Neural progenitor cell (in vitro differentiated cells): ENCODE data around the gene ASTN1. TPM values are rescaled to one million over a fixed set of nuclear protein-coding genes. Genes with fewer than 3 reads are reported as not detected.

Experiments used
- DNase-seq: peaks from one replicate; pipeline ENCODE4 v3.0.0-alpha.2; 2016; ENCODE audit warnings: low spot score
- H2AFZ ChIP-seq: fragments of 200-600 bp; sonication (generic); replicated peaks from 2 replicates; pipeline ENCODE4 v1.6.1; 2016; ENCODE audit warnings: antibody characterized with exemption
- H3F3A ChIP-seq: fragments of 200-600 bp; sonication (generic); 2 replicates; pipeline ENCODE4 v1.6.1; 2016; ENCODE audit warnings: antibody characterized with exemption, low read depth
- H3K27ac ChIP-seq: fragments of 200-600 bp; sonication (generic); 2 replicates; pipeline ENCODE4 v1.5.1; 2016; ENCODE audit warnings: mild to moderate bottlenecking
- H3K27me3 ChIP-seq: fragments of 200-600 bp; sonication (generic); 2 replicates; pipeline ENCODE4 v1.6.1; 2016; ENCODE audit warnings: mild to moderate bottlenecking, moderate library complexity
- H3K36me3 ChIP-seq: fragments of 200-600 bp; sonication (generic); 2 replicates; pipeline ENCODE4 v1.5.1; 2016
- H3K4me1 ChIP-seq: fragments of 200-600 bp; sonication (generic); 2 replicates; pipeline ENCODE4 v1.6.1; 2016; ENCODE audit warnings: mixed run types
- H3K4me2 ChIP-seq: fragments of 200-600 bp; sonication (generic); 2 replicates; pipeline ENCODE4 v1.6.1; 2016
- H3K4me3 ChIP-seq: fragments of 200-600 bp; sonication (generic); 2 replicates; pipeline ENCODE4 v1.5.1; 2016
- H3K79me2 ChIP-seq: fragments of 200-600 bp; sonication (generic); 2 replicates; pipeline ENCODE4 v1.6.1; 2016; ENCODE audit warnings: low read depth
- H3K9ac ChIP-seq: fragments of 200-600 bp; sonication (generic); 2 replicates; pipeline ENCODE4 v1.6.1; 2016
- H3K9me3 ChIP-seq: fragments of 200-600 bp; sonication (generic); 2 replicates; pipeline ENCODE4 v1.5.1; 2016; ENCODE audit warnings: low read depth
- H4K20me1 ChIP-seq: fragments of 200-600 bp; sonication (generic); 2 replicates; pipeline ENCODE4 v1.6.1; 2016; ENCODE audit warnings: low read depth
- H3K27ac Mint-ChIP-seq: 3 replicates; pipeline ENCODE4 v1.8.0; 2021; ENCODE audit warnings: mixed read lengths
- H3K27me3 Mint-ChIP-seq: 2 replicates; pipeline ENCODE4 v1.8.0; 2022; ENCODE audit warnings: low read depth, mild to moderate bottlenecking, inconsistent platforms, moderate library complexity, mixed read lengths; ENCODE audit not compliant: insufficient read depth
- H3K36me3 Mint-ChIP-seq: 3 replicates; pipeline ENCODE4 v1.8.0; 2021; ENCODE audit warnings: mixed read lengths
- H3K4me1 Mint-ChIP-seq: 3 replicates; pipeline ENCODE4 v1.8.0; 2021; ENCODE audit warnings: mixed read lengths
- H3K4me3 Mint-ChIP-seq: 3 replicates; pipeline ENCODE4 v1.8.0; 2021; ENCODE audit warnings: mild to moderate bottlenecking, moderate library complexity, mixed read lengths
- H3K9me3 Mint-ChIP-seq: 3 replicates; pipeline ENCODE4 v1.8.0; 2020; ENCODE audit warnings: mixed read lengths
- EZH2 ChIP-seq: fragments of 200-600 bp; sonication (generic); IDR thresholded peaks from 2 replicates; pipeline ENCODE4 v1.6.1; 2017; ENCODE audit warnings: antibody characterized with exemption, mild to moderate bottlenecking, moderate library complexity
- EZH2phosphoT487 ChIP-seq: fragments of 200-600 bp; sonication (generic); IDR thresholded peaks from 2 replicates; pipeline ENCODE4 v1.6.1; 2017; ENCODE audit warnings: antibody characterized with exemption
- total RNA-seq: library from RNA; depleted of rRNA; stranded (reverse); fragments of >200 nt; gene quantifications from 2 replicates; pipeline ENCODE4 v1.2.3, GENCODE V29; 2015; ENCODE audit warnings: low replicate concordance
- TF ChIP-seq, protein P1 (sequence below): fragments of 200-600 bp; sonication (generic); IDR thresholded peaks from 2 replicates; pipeline ENCODE4 v1.5.1; 2017; ENCODE audit warnings: antibody characterized with exemption, mild to moderate bottlenecking

Gene ASTN1
- total RNA-seq, 1 donor from 2014 or later, result 7.7 TPM

DNA sequence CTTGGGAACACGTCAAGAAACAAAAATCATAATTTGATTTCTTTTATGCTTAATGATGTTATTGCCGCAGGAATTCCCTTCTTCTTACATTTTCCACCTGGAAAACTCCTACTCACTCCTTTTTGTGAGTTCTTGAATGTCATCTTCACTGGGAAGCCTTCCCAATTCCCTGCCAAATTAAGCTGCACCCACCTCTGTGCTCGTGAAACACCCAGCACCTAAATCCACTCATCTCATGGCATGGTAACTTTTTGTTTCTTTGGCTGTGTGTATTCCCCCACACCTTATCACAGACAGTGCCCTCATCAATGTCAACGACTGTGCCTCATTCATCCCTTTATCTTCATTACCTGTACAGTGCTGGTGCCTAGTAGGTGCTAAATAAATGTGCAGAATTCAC lies 45.6 kb downstream of the ASTN1 start:
- no peak overlapping the region for H3K4me3 ChIP-seq
- no peaks in the 10 kb centered on the region for H3F3A ChIP-seq
- no peak overlapping the region for H3K27ac Mint-ChIP-seq
- H3K27me3 Mint-ChIP-seq, result no peaks in the 10 kb centered on the region
- H3K9ac ChIP-seq, result no peak overlapping the region
- no peaks in the 10 kb centered on the region for H3K9me3 ChIP-seq
- no peaks in the 10 kb centered on the region for H3K36me3 ChIP-seq
- peaks cover 5% of the 10 kb centered on the region for H3K36me3 Mint-ChIP-seq
- no peak overlapping the region for H3K27ac ChIP-seq
- H2AFZ ChIP-seq, result no peak overlapping the region
- no peaks in the 10 kb centered on the region for H3K4me1 ChIP-seq
- no peaks in the 10 kb centered on the region for H3K79me2 ChIP-seq
- TF ChIP-seq, protein P1, sequence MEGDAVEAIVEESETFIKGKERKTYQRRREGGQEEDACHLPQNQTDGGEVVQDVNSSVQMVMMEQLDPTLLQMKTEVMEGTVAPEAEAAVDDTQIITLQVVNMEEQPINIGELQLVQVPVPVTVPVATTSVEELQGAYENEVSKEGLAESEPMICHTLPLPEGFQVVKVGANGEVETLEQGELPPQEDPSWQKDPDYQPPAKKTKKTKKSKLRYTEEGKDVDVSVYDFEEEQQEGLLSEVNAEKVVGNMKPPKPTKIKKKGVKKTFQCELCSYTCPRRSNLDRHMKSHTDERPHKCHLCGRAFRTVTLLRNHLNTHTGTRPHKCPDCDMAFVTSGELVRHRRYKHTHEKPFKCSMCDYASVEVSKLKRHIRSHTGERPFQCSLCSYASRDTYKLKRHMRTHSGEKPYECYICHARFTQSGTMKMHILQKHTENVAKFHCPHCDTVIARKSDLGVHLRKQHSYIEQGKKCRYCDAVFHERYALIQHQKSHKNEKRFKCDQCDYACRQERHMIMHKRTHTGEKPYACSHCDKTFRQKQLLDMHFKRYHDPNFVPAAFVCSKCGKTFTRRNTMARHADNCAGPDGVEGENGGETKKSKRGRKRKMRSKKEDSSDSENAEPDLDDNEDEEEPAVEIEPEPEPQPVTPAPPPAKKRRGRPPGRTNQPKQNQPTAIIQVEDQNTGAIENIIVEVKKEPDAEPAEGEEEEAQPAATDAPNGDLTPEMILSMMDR, result no peak
- TF ChIP-seq EZH2phosphoT487, result no peak
- TF ChIP-seq EZH2, result no peak
- no peak overlapping the region for H3K4me2 ChIP-seq
- no peak overlapping the region for H3K4me3 Mint-ChIP-seq
- no peaks in the 10 kb centered on the region for H3K27me3 ChIP-seq
- peaks cover 19% of the 10 kb centered on the region for H3K4me1 Mint-ChIP-seq
- no peak for DNase-seq
- H3K9me3 Mint-ChIP-seq, result no peaks in the 10 kb centered on the region
- no peaks in the 10 kb centered on the region for H4K20me1 ChIP-seq

DNA sequence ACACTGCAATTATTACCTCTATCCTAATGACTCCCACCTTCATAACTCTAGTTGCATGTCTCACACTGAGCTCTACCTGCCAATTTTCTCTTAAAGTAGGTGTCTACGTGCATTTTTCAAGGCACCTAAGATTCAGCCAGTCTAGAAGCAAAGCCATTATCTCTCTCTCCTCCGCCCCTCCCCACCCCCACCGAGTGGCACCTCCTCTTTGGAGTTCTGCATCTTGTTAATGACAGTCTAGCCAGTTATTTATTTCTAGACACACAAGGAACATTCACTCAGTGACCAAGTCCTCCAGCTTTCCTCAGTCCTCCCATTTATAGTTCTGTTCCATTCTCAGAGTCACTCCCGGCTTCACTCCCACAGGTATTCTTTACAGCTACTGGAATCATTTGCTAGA lies 47.6 kb downstream of the ASTN1 start:
- Mint-ChIP-seq H3K27me3 (no peaks in the 10 kb centered on the region), H3K4me3 (no peak overlapping the region), H3K4me1 (peaks cover 20% of the 10 kb centered on the region), H3K27ac (no peak overlapping the region), H3K36me3 (peaks cover 2% of the 10 kb centered on the region), H3K9me3 (no peaks in the 10 kb centered on the region)
- no peak for TF ChIP-seq EZH2phosphoT487
- TF ChIP-seq EZH2, result no peak
- TF ChIP-seq, protein P1, result no peak
- no peaks in the 10 kb centered on the region for H3K79me2 ChIP-seq
- no peak overlapping the region for H3K4me2 ChIP-seq
- H3K9me3 ChIP-seq, result no peaks in the 10 kb centered on the region
- no peaks in the 10 kb centered on the region for H3K27me3 ChIP-seq
- H2AFZ ChIP-seq, result no peak overlapping the region
- H3K4me3 ChIP-seq, result no peak overlapping the region
- H4K20me1 ChIP-seq, result no peaks in the 10 kb centered on the region
- DNase-seq, result no peak
- no peaks in the 10 kb centered on the region for H3F3A ChIP-seq
- H3K27ac ChIP-seq, result no peak overlapping the region
- H3K4me1 ChIP-seq, result no peaks in the 10 kb centered on the region
- H3K36me3 ChIP-seq, result no peaks in the 10 kb centered on the region
- no peak overlapping the region for H3K9ac ChIP-seq

DNA sequence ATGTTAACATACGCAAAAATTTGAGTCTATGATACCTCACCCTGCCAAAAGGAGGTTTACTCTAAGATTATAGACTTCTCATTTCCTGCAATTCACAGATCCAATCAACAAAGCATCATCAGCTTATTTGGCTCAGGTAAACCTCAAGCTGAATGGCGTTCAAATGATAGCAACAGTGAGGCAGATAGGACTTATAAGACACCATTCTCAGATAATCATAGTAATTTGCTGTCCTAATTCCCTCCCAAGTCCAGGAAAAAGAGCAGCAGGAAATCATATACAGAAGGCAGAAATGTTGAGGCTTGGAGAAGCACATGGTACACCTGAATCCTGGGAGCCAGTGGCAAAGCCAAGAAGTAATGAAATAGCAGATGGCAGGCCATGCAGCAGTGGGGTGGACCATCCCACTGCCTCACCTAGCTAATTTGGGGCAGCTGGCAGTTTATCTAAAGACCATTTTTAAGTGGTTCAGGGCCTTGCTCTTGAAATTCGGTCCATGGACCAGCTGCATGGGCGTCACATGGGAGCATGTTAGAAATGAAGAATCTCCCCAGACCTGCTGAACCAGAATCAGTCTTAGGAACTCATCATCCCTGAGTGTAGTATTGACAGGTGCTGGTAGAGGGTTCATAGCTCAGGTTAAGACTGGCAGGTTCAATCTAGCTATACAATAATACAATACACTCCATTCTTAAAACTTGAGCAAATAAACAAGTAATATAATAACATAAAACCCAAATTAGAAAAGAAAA lies 57.7 kb downstream of the ASTN1 start:
- TF ChIP-seq EZH2 (no peak), EZH2phosphoT487 (no peak)
- TF ChIP-seq, protein P1, result no peak
- H3K27ac Mint-ChIP-seq, result no peak overlapping the region
- H3K9ac ChIP-seq, result no peak overlapping the region
- no peak overlapping the region for H3K4me3 ChIP-seq
- no peaks in the 10 kb centered on the region for H3K9me3 ChIP-seq
- no peaks in the 10 kb centered on the region for H3K79me2 ChIP-seq
- no peak overlapping the region for H2AFZ ChIP-seq
- H3K36me3 Mint-ChIP-seq, result no peaks in the 10 kb centered on the region
- H3K4me1 Mint-ChIP-seq, result peaks cover 5% of the 10 kb centered on the region
- no peak overlapping the region for H3K4me3 Mint-ChIP-seq
- no peak overlapping the region for H3K4me2 ChIP-seq
- DNase-seq, result no peak
- no peaks in the 10 kb centered on the region for H4K20me1 ChIP-seq
- H3K27me3 Mint-ChIP-seq, result no peaks in the 10 kb centered on the region
- no peaks in the 10 kb centered on the region for H3K9me3 Mint-ChIP-seq
- H3K27me3 ChIP-seq, result no peaks in the 10 kb centered on the region
- H3K4me1 ChIP-seq, result no peaks in the 10 kb centered on the region
- H3F3A ChIP-seq, result no peaks in the 10 kb centered on the region
- H3K36me3 ChIP-seq, result no peaks in the 10 kb centered on the region
- no peak overlapping the region for H3K27ac ChIP-seq
